ENCODE measurements around the gene DCAF8L2. TPM values are rescaled to one million over a fixed set of nuclear protein-coding genes. Genes with fewer than 3 reads are reported as not detected.

Gene DCAF8L2
- total RNA-seq, 1 experiment from 2014 or later = not detected

GRCh38 chrX:27751976-27752375, 161.8 kb downstream of the DCAF8L2 start:
- no peaks in the 10 kb centered on the region; the same call in 1 of the 2 replicates for H3K4me1 ChIP-seq (ENCODE audit: insufficient read depth, low read length)
- no CpG with 5 or more reads among the region's 2 CpGs for WGBS (ENCODE audit: extremely low coverage, insufficient read length, low lambda C conversion rate)
- H3K23ac ChIP-seq (ENCODE audit: insufficient read length, low read depth, low read length) = no peak overlapping the region
- H3K56ac ChIP-seq (ENCODE audit: insufficient read length, low read depth, low read length) = no peak overlapping the region
- no peaks in the 10 kb centered on the region for H3K27me3 ChIP-seq (ENCODE audit: insufficient read depth, low read length)
- DNase-seq = no peak
- no peak overlapping the region for H3K9ac ChIP-seq (ENCODE audit: extremely low read depth, insufficient read length, low read length)
- TF ChIP-seq CTCF (conservative IDR thresholded peaks at IDR 0.05) = no peak
- no peak overlapping the region for H2BK5ac ChIP-seq (ENCODE audit: insufficient read length, low read length)
- H2AFZ ChIP-seq (ENCODE audit: low read length) = no peak overlapping the region
- no peak overlapping the region for H2BK15ac ChIP-seq (ENCODE audit: low read depth, low read length)
- H3K23me2 ChIP-seq (ENCODE audit: insufficient read length, low read depth, low read length, poor library complexity, severe bottlenecking) = no peaks in the 10 kb centered on the region
- no peak overlapping the region for H3K4ac ChIP-seq (ENCODE audit: low read depth, low read length)
- no peak overlapping the region for H3K27ac ChIP-seq (ENCODE audit: insufficient read length, low read depth, low read length)
- H3K4me2 ChIP-seq (ENCODE audit: insufficient read depth, insufficient read length, low read length) = no peak overlapping the region
- no peaks in the 10 kb centered on the region for H3K79me2 ChIP-seq (ENCODE audit: insufficient read depth, low read length)
- H2BK20ac ChIP-seq (ENCODE audit: low read depth, low read length, poor library complexity, severe bottlenecking) = no peak overlapping the region
- no peak overlapping the region for H2BK12ac ChIP-seq (ENCODE audit: insufficient read length, low read depth, low read length)
- H3K4me3 Mint-ChIP-seq = no peak overlapping the region; a peak in 1 of 5 replicates
- no peak overlapping the region for H3K14ac ChIP-seq (ENCODE audit: insufficient read depth, low read length)
- no peak overlapping the region for H3K18ac ChIP-seq (ENCODE audit: insufficient read length, low read depth, low read length)
- H3K27me3 Mint-ChIP-seq (ENCODE audit: low read depth) = no peaks in the 10 kb centered on the region
- H3K4me1 Mint-ChIP-seq = peaks cover 0 to 3% of the 10 kb centered on the region in 2 experiments; a peak in 2 of 4 replicates
- no peak overlapping the region for H2AK5ac ChIP-seq (ENCODE audit: insufficient read length, low read length)
- no peak overlapping the region for H4K5ac ChIP-seq (ENCODE audit: insufficient read length, low read depth, low read length)
- H3K9me3 Mint-ChIP-seq = peaks cover 68 to 78% of the 10 kb centered on the region in 2 experiments
- no peaks in the 10 kb centered on the region for H3K79me1 ChIP-seq (ENCODE audit: insufficient read depth, low read depth, low read length, poor library complexity, severe bottlenecking)
- H3K9me3 ChIP-seq (ENCODE audit: control insufficient read depth, low read depth, low read length) = peaks cover 27% of the 10 kb centered on the region
- H4K91ac ChIP-seq (ENCODE audit: insufficient read length, low read depth, low read length) = no peak overlapping the region
- H4K20me1 ChIP-seq (ENCODE audit: control insufficient read depth, insufficient read depth, insufficient read length) = no peaks in the 10 kb centered on the region
- H4K8ac ChIP-seq (replicated peaks; ENCODE audit: insufficient read length, low read depth, low read length) = no peak overlapping the region
- H3K36me3 Mint-ChIP-seq (ENCODE audit: insufficient read depth in 1 of 3, low read depth in 3 of 3) = peaks cover 0 to 4% (median 0%) of the 10 kb centered on the region in 3 experiments; a peak in 3 of 7 replicates
- H2BK120ac ChIP-seq (ENCODE audit: low read depth, low read length, poor library complexity, severe bottlenecking) = no peak overlapping the region
- H3T11ph ChIP-seq (ENCODE audit: low read length) = no peak overlapping the region
- H3K27ac Mint-ChIP-seq = no peak overlapping the region

Data from H9 (cell line).